ENCODE data around the gene MAPRE2. TPM values are rescaled to one million over a fixed set of nuclear protein-coding genes. Genes with fewer than 3 reads are reported as not detected.

MAPRE2 gene
- total and polyA plus RNA-seq, 7 experiments from 2014 or later: 44.7 to 84.4 (median 81.7) TPM

DNA sequence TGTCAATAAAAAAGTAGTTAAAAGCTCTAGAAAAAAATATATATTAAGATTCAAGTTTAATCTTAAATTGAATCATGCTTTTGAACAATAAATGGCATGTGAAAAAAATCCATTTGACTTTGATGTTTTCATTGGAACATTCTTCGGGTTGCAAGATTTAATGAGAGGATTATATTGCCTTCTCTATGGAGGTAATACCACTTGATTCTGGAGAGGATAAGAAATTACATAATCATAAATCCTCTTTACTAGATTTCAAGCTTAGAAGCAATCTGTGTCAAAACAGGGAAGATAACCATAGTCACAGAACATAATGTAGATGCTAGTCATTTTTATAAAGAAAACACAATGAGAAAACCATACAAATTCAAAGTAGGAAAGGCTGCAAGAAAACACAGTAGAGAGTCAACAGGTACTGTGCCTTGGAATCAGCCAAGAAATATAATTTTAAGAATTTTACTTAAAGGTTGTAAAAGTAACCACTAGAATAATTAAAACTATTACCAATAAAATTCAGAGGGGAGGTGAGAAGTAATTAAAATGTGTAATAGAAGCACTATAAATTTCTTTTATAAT is 18.7 kb upstream of the MAPRE2 start:
- no peak overlapping the region for H3K4me3 ChIP-seq (ENCODE audit: low read length)
- ChIA-PET CTCF (no interaction called here), POLR2A (interaction anchor here (0.6 to 0.7 kb wide), 2 partner anchors 12 to 91 kb away, joined by 3 to 4 read pairs; no protein-coding TSS in a partner anchor)
- ATAC-seq (no peak), DNase-seq (no peak)
- peaks cover 0 to 19% (median 0%) of the 10 kb centered on the region in 5 donors for H3K27me3 Mint-ChIP-seq
- no peaks in the 10 kb centered on the region for H3K9me3 ChIP-seq (ENCODE audit: control insufficient read depth in 2 of 3, low read length in 3 of 3)
- peaks cover 9 to 19% (median 16%) of the 10 kb centered on the region in 7 donors for H3K4me1 Mint-ChIP-seq
- H3K36me3 ChIP-seq (ENCODE audit: control insufficient read depth in 2 of 3, insufficient read depth in 3 of 3, low read length in 3 of 3): no peaks in the 10 kb centered on the region
- H3K4me1 ChIP-seq (ENCODE audit: control insufficient read depth in 2 of 2, insufficient read depth in 2 of 2, low read length in 2 of 2): peaks cover 0 to 15% of the 10 kb centered on the region in 2 donors
- no peak overlapping the region for H3K27ac Mint-ChIP-seq
- no peaks in the 10 kb centered on the region for H3K36me3 Mint-ChIP-seq
- no peaks in the 10 kb centered on the region for H3K9me3 Mint-ChIP-seq
- H3K4me3 Mint-ChIP-seq: no peak overlapping the region
- intact Hi-C loops (cut with micrococcal nuclease): no loop called here
- H3K27me3 ChIP-seq (ENCODE audit: control insufficient read depth in 2 of 2, insufficient read depth in 2 of 2, low read length in 2 of 2): no peaks in the 10 kb centered on the region
- no peak overlapping the region for H3K27ac ChIP-seq (ENCODE audit: low read depth, low read length)

DNA sequence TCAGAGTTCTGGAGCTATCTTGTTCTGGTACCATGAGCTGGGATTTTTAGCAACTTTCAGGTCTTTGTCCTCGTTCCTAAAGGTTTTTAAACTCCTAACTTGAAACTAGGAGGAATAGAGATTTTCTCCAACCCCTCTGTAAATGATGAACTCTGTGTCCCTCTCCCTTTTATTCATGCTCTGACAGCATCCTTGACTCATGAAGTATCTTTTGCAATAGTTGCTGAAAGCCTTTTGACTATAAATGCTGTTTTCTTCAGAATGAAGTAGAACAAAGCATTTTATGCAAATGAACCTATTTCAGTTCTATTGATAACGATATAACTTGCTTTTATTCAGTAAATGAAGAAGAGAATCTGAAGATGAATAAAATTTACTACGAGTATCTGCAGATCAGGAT is 17.0 kb upstream of the MAPRE2 start:
- intact Hi-C loops (cut with micrococcal nuclease): no loop called here

DNA sequence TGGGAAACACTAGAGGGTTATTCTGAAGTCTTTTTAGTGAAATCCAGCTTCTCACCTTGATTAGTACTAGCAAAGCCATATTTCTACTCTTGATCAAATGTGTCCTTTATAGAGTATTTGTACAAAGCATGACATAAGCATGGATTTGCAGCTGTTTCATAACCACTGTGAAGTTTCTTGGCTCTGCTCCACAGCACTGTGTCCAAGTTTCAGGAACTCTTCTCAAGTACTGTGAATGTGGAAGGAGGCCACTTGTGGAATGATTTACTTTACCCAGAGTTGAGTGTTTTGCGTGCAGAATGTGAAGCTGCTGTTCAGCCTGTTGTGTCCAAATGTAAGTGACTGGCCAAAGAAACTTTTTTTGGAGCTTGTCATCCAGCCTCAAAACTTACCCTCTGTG is 16.2 kb upstream of the MAPRE2 start:
- H3K4me1 Mint-ChIP-seq: peaks cover 14 to 44% (median 40%) of the 10 kb centered on the region in 7 donors
- no peak overlapping the region for H3K4me3 Mint-ChIP-seq
- DNase-seq: no peak
- H3K27me3 ChIP-seq (ENCODE audit: control insufficient read depth in 2 of 2, insufficient read depth in 2 of 2, low read length in 2 of 2): no peaks in the 10 kb centered on the region
- H3K27ac Mint-ChIP-seq: peak overlapping the region in 1 of 9 donors; percentile 28
- H3K36me3 Mint-ChIP-seq: peaks cover 0 to 1% (median 0%) of the 10 kb centered on the region in 5 donors
- no peak overlapping the region for H3K27ac ChIP-seq (ENCODE audit: low read depth, low read length)
- no peaks in the 10 kb centered on the region for H3K9me3 Mint-ChIP-seq
- intact Hi-C loops (cut with micrococcal nuclease): loop anchor here (5.0 kb wide), 6 partner anchors 102 to 947 kb away; partner anchors contain the start of genes GALNT1 (in 1 of the 2), INO80C (in 1 of the 2), RMP24 (in 1 of the 2) and ZNF24 (in 1 of the 2)
- ChIA-PET POLR2A (interaction anchor here (0.6 to 9.1 kb wide), 3 partner anchors 15 to 271 kb away, joined by 4 to 169 read pairs (median 4); partner anchors contain the start of gene MAPRE2), CTCF (interaction anchor here (0.8 to 8.0 kb wide), 11 partner anchors 14 to 361 kb away, joined by 3 to 89 read pairs (median 5); partner anchors contain the start of gene MAPRE2)
- no peak for ATAC-seq
- peaks cover 8 to 27% of the 10 kb centered on the region in 2 donors for H3K4me1 ChIP-seq (ENCODE audit: control insufficient read depth in 2 of 2, insufficient read depth in 2 of 2, low read length in 2 of 2)
- no peaks in the 10 kb centered on the region for H3K36me3 ChIP-seq (ENCODE audit: control insufficient read depth in 2 of 3, insufficient read depth in 3 of 3, low read length in 3 of 3)
- H3K9me3 ChIP-seq (ENCODE audit: control insufficient read depth in 2 of 3, low read length in 3 of 3): no peaks in the 10 kb centered on the region
- H3K27me3 Mint-ChIP-seq: peaks cover 0 to 8% (median 0%) of the 10 kb centered on the region in 5 donors
- H3K4me3 ChIP-seq (ENCODE audit: low read length): no peak overlapping the region

More for the DNA sequence above, 17.0 kb upstream of the MAPRE2 start:
- POLR2A ChIA-PET: interaction anchor here (9.1 kb wide), 1 partner anchor 16 kb away, joined by 169 read pairs; the partner anchor contains the start of gene MAPRE2
- no peaks in the 10 kb centered on the region for H3K27me3 ChIP-seq (ENCODE audit: control insufficient read depth in 2 of 2, insufficient read depth in 2 of 2, low read length in 2 of 2)
- CTCF ChIA-PET: interaction anchor here (1.7 to 4.5 kb wide), 4 partner anchors 18 to 207 kb away, joined by 3 to 75 read pairs (median 10); no protein-coding TSS in a partner anchor
- Mint-ChIP-seq H3K36me3 (no peaks in the 10 kb centered on the region), H3K27ac (peak overlapping the region in 2 of 9 donors; percentile 28 to 37), H3K4me3 (no peak overlapping the region), H3K4me1 (peaks cover 12 to 36% (median 32%) of the 10 kb centered on the region in 7 donors), H3K27me3 (peaks cover 0 to 8% (median 0%) of the 10 kb centered on the region in 5 donors), H3K9me3 (no peaks in the 10 kb centered on the region)
- H3K4me3 ChIP-seq (ENCODE audit: low read length): no peak overlapping the region
- no peak for ATAC-seq
- no peaks in the 10 kb centered on the region for H3K9me3 ChIP-seq (ENCODE audit: control insufficient read depth in 2 of 3, low read length in 3 of 3)
- peaks cover 1 to 21% of the 10 kb centered on the region in 2 donors for H3K4me1 ChIP-seq (ENCODE audit: control insufficient read depth in 2 of 2, insufficient read depth in 2 of 2, low read length in 2 of 2)
- no peak overlapping the region for H3K27ac ChIP-seq (ENCODE audit: low read depth, low read length)
- no peaks in the 10 kb centered on the region for H3K36me3 ChIP-seq (ENCODE audit: control insufficient read depth in 2 of 3, insufficient read depth in 3 of 3, low read length in 3 of 3)
- DNase-seq: no peak

DNA sequence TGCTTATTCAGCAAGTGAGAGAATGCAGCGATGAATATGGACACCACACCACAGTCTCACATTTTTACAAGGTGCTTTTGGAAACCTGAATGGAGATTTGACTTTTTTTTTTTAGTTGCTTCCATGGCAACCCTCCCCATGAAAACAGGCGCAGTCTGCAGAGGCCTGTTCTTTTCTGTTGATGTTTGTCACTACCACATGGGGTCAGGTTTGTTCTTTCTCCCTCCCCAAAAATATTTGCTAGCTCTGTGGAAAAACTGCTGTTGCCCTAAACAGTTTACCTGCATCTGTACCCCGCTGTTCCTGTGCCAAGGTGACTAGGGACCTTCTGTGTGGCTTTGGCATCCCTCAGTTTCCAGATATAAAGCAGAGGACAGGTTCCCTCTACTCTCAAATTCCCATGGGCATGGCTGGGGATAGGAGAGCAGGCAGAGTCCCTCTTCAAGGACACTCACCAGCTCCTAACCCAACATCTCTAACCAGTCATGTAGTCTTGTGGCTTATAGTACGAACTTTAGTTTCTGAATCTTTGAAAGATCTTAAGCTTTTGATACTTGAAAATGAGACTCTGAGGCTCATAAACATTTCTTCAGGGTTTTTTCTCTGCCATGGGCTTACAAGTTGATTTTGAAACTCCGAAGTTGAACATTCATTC is 14.7 kb upstream of the MAPRE2 start:
- intact Hi-C loops (cut with micrococcal nuclease): loop anchor here (1.0 to 5.0 kb wide), 20 partner anchors 14 to 946 kb away; partner anchors contain the start of genes MAPRE2 (in 2 of the 2), GALNT1 (in 1 of the 2), INO80C (in 1 of the 2) and RMP24 (in 1 of the 2)
- DNase-seq: peak in 7 of 9 donors; percentile 64 to 80 (median 72)
- H3K4me3 Mint-ChIP-seq: peak overlapping the region in 9 of 10 donors; percentile 1 to 70 (median 42)

DNA sequence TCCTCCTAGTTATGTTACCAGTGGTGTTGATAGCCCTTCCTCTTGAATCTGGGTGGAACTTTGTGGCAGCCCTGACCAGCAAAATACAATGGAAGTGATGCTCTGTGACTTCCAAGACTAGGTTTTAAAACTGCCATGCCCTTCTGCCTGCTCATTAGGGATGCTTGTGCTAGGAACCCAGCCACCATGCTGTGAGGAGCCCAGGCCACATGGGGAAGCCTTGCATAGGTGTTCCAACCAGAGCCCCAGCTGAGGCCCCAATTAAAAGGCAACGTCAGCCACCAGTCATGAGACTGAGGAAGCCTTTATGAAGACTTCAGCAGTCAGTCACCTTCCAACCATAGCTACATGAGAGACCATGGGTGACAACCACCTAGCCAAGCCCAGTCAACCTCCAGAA is 14.0 kb upstream of the MAPRE2 start:
- H3K27me3 Mint-ChIP-seq: peaks cover 0 to 6% (median 0%) of the 10 kb centered on the region in 5 donors
- peaks cover 0 to 6% (median 0%) of the 10 kb centered on the region in 5 donors for H3K36me3 Mint-ChIP-seq
- peak overlapping the region; percentile 41 for H3K27ac ChIP-seq (ENCODE audit: low read depth, low read length)
- ChIA-PET POLR2A (interaction anchor here (0.7 to 9.1 kb wide), 4 partner anchors 13 to 368 kb away, joined by 3 to 169 read pairs (median 4); partner anchors contain the start of gene MAPRE2), CTCF (interaction anchor here (1.3 to 8.0 kb wide), 10 partner anchors 13 to 359 kb away, joined by 3 to 89 read pairs (median 6); partner anchors contain the start of gene MAPRE2)
- ATAC-seq: no peak
- H3K4me1 Mint-ChIP-seq: peaks cover 29 to 66% (median 61%) of the 10 kb centered on the region in 7 donors
- no peaks in the 10 kb centered on the region for H3K27me3 ChIP-seq (ENCODE audit: control insufficient read depth in 2 of 2, insufficient read depth in 2 of 2, low read length in 2 of 2)
- peak overlapping the region; percentile 19 to 96 (median 90) for H3K27ac Mint-ChIP-seq
- no peak overlapping the region for H3K4me3 ChIP-seq (ENCODE audit: low read length)
- H3K4me1 ChIP-seq (ENCODE audit: control insufficient read depth in 2 of 2, insufficient read depth in 2 of 2, low read length in 2 of 2): peaks cover 29 to 49% of the 10 kb centered on the region in 2 donors
- intact Hi-C loops (cut with micrococcal nuclease): loop anchor here (1.0 to 5.0 kb wide), 11 partner anchors 14 to 945 kb away; partner anchors contain the start of genes GALNT1 (in 1 of the 2), INO80C (in 1 of the 2), MAPRE2 (in 1 of the 2) and RMP24 (in 1 of the 2)
- no peaks in the 10 kb centered on the region for H3K36me3 ChIP-seq (ENCODE audit: control insufficient read depth in 2 of 3, insufficient read depth in 3 of 3, low read length in 3 of 3)
- no peaks in the 10 kb centered on the region for H3K9me3 ChIP-seq (ENCODE audit: control insufficient read depth in 2 of 3, low read length in 3 of 3)
- DNase-seq: peak in 4 of 9 donors; percentile 32 to 40 (median 36)
- peak overlapping the region in 9 of 10 donors; percentile 1 to 70 (median 42) for H3K4me3 Mint-ChIP-seq
- H3K9me3 Mint-ChIP-seq: peaks cover 0 to 3% (median 0%) of the 10 kb centered on the region in 11 donors

More for the DNA sequence above, 14.7 kb upstream of the MAPRE2 start:
- H3K27me3 ChIP-seq (ENCODE audit: control insufficient read depth in 2 of 2, insufficient read depth in 2 of 2, low read length in 2 of 2): no peaks in the 10 kb centered on the region
- Mint-ChIP-seq H3K4me1 (peaks cover 25 to 59% (median 54%) of the 10 kb centered on the region in 7 donors), H3K36me3 (peaks cover 0 to 6% (median 0%) of the 10 kb centered on the region in 5 donors), H3K27ac (peak overlapping the region; percentile 19 to 96 (median 90)), H3K9me3 (peaks cover 0 to 3% (median 0%) of the 10 kb centered on the region in 11 donors), H3K27me3 (peaks cover 0 to 8% (median 0%) of the 10 kb centered on the region in 5 donors)
- no peaks in the 10 kb centered on the region for H3K9me3 ChIP-seq (ENCODE audit: control insufficient read depth in 2 of 3, low read length in 3 of 3)
- no peaks in the 10 kb centered on the region for H3K36me3 ChIP-seq (ENCODE audit: control insufficient read depth in 2 of 3, insufficient read depth in 3 of 3, low read length in 3 of 3)
- H3K27ac ChIP-seq (ENCODE audit: low read depth, low read length): peak overlapping the region; percentile 41
- peak; percentile 75 for ATAC-seq
- CTCF ChIA-PET: interaction anchor here (0.5 to 8.0 kb wide), 18 partner anchors 14 to 360 kb away, joined by 3 to 89 read pairs (median 5); partner anchors contain the start of gene MAPRE2
- H3K4me1 ChIP-seq (ENCODE audit: control insufficient read depth in 2 of 2, insufficient read depth in 2 of 2, low read length in 2 of 2): peaks cover 24 to 42% of the 10 kb centered on the region in 2 donors
- H3K4me3 ChIP-seq (ENCODE audit: low read length): no peak overlapping the region
- POLR2A ChIA-PET: interaction anchor here (0.6 to 9.1 kb wide), 6 partner anchors 14 to 350 kb away, joined by 3 to 169 read pairs (median 3); partner anchors contain the start of gene MAPRE2
